DMS 273 treated with DMSO at 0.1 percent for 48 hours (cell line): ENCODE data around the gene CWC22.
"Not testable (repeated sequence)": the region's sequence is repeated elsewhere in the genome, so short reads cannot be mapped to it uniquely, and the experiment has no call there.

Source experiments
- DNase-seq: peaks from one replicate; lab custom pipeline; 2025; lab: John Stamatoyannopoulos, UW

CWC22 gene

DNA sequence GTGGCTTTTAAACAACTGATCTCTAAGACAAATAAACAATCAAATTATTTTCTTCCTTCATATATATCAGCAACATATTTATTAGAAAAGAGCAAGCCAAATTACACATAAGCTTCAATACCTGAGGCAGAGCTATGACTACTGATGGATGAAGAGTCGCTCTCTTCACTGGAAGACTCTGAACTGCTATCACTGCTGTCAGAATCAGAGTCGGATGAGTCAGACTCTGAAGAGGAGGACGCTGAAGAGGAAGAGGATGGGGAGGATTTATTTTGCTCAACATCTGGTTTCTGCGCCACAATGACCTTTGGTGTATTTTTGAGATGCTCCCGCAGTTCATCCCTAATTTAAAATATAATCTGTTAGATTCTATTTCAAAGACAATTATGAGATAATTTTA lies 56.7 kb downstream of the CWC22 start:
- no peak for DNase-seq

DNA sequence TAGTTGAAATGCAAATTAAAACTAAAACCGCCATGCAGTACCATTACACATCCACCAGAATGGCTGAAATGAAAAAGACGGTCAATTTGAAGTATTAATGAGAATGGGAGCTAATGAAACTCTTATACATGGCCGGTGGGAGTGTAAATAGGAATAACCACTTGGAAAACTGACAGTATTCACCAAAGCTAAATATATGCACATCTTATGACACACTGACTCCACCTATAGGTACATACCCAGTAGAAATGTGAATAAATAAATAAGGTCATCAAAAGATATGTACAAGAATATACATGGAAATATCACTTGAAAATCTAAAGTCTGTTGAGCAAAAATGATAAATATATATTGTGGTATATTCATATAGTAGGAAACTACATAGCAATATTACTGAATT lies 57.7 kb downstream of the CWC22 start:
- no peak for DNase-seq

DNA sequence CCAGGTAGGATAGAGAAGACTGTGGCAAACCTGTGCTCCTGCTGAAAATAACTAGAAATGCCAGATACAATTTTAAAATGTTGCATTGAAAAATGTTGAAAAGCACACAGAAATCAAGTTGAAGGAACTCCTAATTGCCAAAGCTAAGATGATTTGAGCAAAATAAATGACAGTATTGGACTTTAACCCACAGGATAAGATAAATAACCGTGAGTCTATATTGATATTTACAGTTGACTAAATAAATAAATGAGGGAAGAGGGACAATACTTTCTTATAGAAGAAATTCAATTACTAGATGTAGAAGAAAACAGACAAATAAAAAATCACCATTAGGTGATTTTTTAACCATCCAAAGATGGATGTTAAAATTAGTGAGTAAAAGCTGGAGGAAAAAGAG lies 59.0 kb downstream of the CWC22 start:
- no peak for DNase-seq

DNA sequence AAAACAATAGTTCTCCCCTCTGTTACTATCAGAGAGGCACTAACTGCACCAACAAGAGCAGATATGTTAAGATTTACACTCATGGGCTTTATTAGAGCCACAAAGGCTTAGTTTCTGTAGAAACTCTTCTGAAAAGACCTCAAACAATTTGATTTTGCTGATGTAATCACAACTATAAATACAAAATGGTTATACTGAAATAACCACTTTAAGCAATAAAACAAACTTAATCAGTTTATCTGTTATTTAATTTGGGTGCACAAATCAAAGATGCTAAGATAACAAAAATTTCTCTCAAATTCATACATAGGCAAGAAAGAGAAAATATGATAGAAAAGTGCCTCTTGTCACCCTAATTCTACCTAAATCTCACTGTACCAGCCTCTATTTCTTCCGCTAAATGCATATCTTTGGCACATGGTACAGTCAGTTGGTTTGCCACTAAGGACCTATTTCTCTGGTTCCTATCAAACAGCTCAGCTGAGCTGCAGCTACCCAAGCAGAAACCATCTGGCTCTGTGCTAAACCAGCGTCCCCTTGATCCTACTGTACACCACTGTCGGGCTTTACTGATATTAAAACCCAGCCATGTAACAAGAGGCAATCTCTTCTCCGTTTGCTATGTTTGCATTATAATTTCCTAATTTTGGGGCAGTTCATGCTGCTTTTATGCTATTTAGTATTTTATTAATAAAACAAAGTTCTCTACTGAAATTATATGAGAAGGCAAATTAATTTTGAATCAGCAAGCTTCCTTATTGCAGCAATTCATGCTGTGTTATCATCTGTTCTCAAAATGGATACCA lies 60.1 kb downstream of the CWC22 start:
- no peak for DNase-seq

DNA sequence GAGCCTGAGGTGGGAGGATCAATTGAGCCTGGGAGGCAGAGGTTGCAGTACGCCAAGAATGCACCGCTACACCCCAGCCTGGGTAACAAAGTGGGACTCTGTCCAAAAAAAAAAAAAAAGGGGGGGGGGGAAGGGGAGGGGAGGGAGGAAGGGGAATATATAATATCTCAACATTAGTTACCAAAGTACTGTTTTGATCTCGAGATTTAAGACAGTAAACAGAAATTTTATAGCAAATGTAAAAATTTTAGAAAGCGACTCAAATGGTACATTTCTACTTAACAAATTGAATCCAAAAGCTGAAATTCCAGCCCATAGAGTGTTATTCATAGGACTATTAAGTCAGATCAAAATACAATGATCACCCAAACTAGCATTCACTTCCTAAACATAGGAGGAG lies 60.8 kb downstream of the CWC22 start:
- no peak for DNase-seq

DNA sequence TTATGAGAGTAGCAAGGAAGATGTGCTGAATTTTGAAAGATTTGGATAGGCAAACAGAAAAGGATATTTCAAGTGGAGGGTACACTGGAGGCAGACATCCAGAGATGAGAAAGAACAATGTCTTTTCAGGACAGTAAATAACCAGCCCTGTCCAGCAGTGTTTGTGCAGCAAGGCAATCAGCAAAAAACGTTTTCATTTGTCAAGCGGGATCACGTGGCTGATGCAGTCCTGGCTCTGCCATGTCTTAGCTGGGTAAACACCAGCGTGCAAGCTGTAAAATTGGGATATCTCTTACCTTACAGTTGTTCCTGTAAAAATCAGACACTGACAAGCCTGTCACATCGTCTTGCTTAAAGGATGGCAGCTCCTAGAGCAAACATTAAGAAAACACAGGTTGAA lies 67.8 kb downstream of the CWC22 start:
- no peak for DNase-seq

DNA sequence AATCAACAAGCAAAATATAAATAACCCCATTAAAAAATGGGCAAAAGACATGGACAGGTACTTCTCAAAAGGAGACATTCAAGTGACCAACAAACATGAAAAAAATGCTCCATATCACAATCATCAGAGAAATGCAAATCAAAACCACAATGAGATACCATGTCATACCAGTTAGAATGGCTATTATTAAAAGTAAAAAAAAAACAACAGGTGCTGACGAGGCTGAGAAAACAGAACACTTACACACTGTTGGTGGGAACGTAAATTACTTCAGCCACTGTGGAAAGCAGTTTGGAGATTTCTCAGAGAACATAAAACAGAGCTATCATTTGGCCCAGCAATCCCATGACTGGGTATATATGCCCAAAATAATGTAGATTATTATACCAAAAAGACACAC lies 69.1 kb downstream of the CWC22 start:
- DNase-seq = no peak

DNA sequence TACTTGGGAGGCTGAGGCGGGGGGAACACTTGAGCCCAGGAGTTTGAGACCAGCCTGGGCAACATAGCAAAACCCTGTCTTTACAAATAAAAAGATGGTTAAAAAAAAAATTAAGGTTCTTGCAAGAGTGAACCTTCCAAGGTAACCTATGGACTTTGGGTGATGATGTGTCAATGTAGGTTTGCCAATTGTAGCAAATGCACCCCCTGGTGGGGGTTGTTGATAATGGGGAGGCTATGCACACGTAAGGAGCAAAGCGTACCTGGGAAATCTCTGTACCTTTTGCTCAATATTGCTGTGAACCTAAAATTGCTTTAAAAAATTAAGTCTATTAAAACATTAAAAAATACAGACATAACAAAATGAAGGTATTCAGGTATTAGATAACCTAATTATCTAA lies 70.4 kb downstream of the CWC22 start:
- no peak for DNase-seq

DNA sequence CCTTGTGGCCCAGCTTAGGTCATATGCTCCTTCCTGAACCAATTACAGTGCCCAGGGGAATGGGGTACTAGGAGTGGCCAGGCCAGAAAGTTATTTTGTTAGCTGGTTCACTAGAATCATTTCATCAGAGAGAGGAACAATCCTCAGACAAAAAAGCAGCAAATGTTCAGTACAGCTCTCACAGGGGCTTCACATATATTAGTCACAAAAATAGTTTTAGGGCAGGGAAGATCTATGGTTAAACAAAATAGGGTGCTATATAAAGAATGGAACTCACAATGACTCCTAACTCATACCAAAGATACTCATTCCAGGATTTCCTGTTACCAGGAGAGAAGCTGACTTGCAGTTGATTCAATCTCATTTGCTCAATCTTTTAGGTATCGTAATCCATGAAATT lies 71.0 kb downstream of the CWC22 start:
- DNase-seq = no peak

DNA sequence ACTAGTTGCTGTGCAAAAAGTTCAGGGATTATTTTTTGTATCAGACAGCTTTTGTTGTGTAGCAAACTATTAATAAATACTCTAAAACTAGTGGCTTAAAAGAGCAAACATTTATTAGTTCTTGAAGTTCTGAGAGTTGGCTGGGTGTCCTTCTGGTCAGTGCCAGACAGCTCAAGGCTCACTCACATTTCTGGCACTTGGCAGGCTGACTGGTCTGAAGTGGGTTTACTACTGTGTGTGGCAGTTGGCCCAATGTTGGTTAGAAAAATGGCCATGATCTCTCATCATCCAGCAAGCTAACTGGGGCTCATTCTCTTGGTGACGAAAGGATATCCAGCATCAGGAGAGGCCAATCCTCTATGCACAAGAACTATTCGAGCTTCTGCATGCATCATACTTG lies 74.3 kb downstream of the CWC22 start:
- DNase-seq = no peak

DNA sequence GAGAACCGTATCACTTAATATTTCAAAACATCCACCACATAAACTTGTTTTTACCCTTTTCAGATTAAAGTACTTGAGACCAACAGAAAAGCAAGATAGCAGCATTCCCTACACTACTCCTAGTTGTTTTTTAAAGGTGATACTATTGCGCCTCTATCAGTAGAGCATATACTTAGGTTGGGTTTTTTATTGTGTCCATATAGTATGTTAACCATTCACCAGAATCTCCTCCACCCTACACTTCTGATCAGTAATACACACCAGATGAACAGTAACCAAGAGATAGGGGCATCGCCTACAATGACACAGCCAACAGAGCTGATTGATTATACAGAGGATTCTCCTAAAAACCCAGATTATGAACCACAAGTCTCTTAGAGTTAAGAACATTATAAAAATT lies 75.6 kb downstream of the CWC22 start:
- DNase-seq = no peak

DNA sequence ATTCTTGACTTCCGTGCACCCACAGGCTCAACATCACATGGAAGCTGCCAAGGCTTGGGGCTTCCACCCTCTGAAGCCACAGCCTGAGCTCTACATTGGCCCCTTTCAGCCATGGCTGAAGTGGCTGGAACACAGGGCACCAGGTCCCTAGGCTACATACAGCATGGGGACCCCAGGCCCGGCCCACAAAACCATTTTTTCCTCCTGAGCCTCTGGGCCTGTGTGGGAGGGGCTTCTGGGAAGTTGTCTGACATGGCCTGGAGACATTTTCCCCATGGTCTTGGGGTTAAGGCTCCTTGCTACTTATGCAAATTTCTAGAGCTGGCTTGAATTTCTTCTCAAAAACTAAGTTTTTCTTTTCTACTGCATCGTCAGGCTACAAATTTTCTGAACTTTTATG lies 77.1 kb downstream of the CWC22 start:
- DNase-seq = not testable (repeated sequence)

DNA sequence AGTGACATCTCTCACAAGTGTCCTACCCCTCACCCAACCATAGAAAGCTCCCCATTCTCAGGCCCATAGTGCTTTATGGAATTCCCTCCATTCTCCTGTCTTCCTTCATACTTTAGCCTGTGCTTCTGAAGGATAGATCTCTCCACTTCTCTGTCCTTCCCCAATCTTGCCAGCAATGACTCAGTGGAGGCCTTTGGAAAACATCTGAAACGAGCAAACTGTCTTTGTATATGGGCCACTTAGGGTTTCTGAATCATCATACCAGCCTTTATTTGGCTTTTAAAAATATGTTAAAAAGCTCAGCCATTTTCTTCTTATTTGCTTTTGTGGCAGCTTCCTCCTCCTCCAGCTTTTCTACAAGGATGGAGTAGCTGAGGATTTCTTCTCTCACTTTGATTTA lies 80.1 kb downstream of the CWC22 start:
- no peak for DNase-seq

DNA sequence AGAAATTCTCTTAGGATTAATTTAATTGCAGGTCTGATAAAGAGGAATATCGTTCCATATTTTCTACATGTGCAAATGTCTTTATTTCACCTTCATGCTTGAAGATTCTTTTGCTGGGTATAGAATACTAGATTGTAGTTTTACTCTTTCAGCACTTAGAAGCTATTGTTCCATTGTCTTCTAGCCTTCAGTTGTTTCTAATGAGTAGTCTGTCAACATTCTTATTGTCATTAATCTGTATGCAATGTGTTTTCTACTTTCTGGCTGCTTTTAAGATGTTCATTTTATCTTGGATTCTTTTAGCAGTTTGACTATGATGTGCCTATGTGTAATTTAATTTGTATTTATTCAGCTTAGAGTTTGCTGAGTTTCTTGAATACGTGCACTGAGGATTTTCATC lies 81.4 kb downstream of the CWC22 start:
- no peak for DNase-seq

DNA sequence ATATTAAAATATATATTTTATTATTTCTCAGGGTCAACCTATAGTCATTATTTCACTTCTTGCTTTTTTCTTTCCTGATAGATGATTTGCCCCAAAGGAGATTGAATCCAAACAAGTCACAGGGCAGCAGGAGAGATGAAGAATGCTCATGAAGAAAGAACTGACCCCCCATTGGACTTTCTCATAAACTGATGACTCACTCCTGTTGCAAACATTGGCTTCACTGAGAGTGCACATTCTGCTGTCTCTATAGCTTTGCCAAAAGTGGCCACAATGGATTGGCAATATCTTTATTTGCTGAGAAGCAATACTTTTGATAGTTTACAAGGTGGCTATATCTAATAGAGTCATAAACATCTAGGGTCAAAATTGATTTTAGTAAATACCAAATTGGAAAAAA lies 89.8 kb downstream of the CWC22 start:
- no peak for DNase-seq

DNA sequence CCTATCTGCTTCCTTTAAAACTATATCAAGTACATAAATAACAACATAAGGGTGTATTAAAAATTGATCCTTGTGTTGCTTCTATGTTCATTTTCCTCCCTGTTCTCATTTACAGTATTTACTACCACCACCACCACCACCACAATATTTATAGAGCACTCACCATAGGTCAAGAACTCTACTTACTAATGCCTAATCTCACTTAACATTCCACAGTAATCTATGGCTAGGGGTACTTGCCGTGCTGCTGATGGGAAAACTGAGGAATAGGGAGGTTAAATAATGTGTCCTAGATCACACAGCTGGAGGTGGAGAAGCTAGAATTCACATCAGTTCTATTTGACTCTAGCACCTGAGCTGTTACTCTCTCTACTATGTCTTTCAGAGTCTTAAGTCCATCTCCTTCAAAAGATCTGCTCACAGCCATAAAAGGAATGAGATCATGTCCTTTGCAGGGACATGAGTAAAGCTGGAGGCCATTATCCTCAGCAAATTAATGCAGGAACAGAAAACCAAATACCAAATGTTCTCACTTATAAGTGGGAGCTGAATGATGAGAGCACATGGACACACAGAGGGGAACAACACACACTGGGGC lies 91.6 kb downstream of the CWC22 start:
- DNase-seq = no peak

DNA sequence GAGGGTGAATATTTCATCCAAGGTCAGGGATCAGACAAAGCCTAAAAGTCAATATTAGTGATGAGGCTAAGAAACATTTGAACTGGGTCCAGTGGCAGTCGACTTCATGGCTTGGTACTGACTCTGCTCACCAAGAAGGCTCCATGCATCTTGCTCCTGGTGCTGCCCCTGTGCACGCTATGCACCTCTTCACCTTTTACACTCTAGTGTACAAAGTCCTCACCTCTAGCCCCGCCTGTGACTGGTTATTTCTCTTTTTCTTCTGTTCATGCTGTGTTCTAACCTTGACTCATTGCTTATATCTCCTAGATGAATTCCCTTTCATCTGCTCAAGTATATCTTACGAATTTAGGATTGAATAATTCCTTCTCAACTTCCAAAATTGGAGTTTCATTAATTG lies 93.3 kb downstream of the CWC22 start:
- DNase-seq = no peak

DNA sequence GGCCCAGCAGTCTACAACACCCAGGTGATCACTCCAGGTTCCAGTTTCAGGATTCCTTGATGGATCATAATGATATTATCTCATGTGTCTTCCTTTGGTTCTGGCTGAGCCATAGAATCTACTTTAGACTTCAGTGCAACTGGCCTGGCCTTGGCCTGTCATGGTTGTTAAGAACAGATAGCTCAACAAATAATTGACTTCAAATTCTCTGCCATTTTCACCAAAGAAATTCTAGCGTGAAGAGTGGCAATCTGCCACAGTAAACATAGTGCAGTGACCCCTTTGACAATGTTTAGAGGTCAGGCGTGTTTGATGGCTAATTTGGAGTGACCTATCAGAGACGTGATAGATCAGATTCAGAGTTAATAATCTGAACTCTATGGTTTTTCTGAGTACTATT lies 95.5 kb downstream of the CWC22 start:
- no peak for DNase-seq

DNA sequence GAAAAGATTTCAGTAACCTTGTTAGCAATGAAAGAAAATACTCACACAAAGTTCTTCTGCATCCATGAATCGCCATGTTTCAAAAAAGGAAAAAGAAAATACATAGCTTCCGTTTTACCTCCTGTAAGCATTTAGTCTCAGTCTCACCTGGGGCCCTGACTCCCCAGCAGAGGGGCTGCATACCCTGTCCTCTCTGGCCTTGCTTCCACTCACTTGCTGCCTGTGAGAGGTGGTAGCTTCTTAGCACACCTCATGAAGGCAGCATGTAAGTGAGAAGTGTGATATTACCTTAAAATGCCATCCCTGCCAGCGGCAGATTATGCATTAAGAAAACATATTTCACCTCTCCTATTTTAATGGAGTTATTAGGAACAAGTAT lies 96.4 kb downstream of the CWC22 start:
- DNase-seq = no peak

DNA sequence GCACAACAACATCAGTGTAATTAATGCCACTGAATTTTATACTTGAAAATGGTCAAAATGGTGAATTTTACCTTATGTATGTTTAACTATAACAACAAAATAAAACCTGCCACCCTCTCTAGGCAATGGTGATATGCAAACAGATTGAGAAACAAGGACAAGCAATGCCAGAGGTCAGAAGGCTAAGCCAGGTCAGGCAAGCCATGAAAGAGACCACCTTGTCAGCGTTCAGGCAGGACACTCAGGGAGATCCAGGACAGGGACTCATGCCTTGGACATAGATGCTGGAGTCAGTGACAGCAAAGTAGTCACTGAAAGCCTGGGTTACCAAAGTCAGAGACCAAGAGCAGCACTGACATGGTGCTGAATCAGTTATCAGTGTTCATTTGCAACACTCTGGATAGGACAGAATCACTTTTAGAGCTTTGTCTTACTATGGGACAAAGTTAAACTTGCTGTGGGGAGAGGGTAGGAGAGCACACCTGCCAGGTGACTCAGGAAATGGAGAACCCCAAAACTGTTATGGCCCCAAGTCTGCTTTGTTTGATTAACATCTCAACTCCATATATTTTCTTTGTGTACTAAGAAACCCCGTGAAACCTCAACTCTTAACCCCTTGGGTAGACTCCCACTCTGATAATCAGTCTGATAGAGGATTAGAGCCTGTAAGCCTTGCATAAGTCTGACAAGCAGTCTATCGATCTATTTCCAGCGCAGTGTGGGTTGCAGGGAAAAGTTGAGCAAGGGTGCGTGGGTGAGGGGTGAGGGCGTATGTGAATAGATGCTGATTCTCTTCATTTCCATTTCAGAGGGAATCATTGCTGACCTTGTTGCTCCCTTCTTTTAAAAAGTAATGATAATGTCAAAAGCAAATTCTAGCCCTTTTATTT lies 97.0 kb downstream of the CWC22 start:
- DNase-seq = no peak

DNA sequence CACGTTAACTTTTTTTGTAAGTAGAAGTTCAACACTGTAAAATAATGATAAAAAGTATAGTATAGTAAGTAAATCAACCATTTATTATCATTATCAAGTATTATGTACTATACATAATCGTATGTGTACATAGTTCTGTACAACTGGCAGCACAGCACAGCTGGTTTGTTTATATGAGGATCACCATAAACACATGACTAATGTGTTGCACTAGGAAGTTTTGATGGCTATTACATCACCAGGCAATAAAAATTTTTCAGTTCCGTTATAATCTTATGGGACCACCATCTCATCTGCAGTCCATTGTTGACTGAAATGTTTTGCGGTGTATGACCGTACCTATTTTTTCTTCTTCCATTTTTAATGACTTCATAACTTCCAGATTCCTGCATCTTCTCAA lies 106.4 kb downstream of the CWC22 start:
- no peak for DNase-seq

DNA sequence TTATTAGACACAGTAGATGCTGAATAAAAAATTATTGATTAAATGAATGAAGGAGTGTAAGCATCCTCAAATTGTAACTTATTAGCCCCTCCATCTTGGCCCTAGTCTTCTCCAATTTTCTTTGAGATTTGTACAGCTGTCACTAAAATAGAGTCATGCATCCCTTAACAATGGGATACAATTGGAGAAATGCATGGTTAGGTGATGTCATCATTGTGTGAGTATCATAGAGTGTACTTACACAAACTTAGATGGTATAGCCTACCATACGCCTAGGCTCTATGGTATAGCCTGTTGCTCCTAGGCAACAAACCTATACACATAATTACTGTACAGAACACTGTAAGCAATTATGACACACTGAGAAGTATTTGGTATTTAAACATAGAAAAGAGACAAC lies 107.4 kb downstream of the CWC22 start:
- DNase-seq = no peak

DNA sequence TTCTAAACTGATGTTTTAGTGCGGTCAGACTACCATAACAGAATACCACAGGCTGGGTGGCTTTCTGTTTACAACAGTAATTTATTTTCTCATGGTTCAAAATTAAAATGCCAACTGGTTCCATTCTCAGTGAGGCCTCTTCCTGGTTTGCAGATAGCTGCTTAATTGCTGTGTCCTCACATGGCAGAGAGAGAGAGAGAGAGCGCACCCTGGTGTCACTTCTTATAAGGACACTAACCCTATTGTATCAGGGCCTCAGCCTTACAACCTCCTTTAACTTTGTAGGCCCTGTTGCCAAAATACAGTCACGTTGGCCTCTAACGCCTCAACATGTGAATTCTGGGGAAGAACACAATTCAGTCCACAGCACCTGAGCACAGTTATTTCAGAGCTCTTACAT lies 108.2 kb downstream of the CWC22 start:
- peak; percentile 3 for DNase-seq
